Heart left ventricle (tissue), 13 donors: ENCODE measurements around the gene HTR6.

Source experiments
- POLR2A ChIP-seq, 2 donors: fragments of 450-650 bp; IDR thresholded peaks; one replicate each; pipeline ENCODE4 v1.6.1; 2017; ENCODE audit warnings: antibody characterized with exemption in 2 of 2, mild to moderate bottlenecking in 2 of 2, moderate library complexity in 2 of 2
- TF ChIP-seq, protein P1 (sequence below), 12 donors: fragments of 200-600 bp; sonication (generic) in 4 of 12; IDR thresholded peaks; one replicate each; pipeline versions ENCODE4 v1.5.0 to v1.8.0; 2018 to 2022; ENCODE audit warnings: antibody characterized with exemption in 12 of 12, mild to moderate bottlenecking in 5 of 12
- donor health status: ischemic (EF 13 %, LVEDD 7.1; RV severe dilation, severe dysfunction).
- donor health status: DM: no; HTN: yes; CAD: no.
- donor health status: DM: no; HTN: no; CAD: no.
- donor health status: ischemic (EF 25% LVEDD 6.9; RV normal size, moderate dysfunction).
- donor health status: ischemic (EF 25% LVEDD 5.7; RV mildly dilated, moderate dysfunction).
- donor health status: ischemic (EF 35%, LVEDD 5.7; RV mildly dilated, moderate dysfunction).
- donor health status: nonischemic (EF 11% LVEDD 7.7; RV severe dilation, severe dysfunction).
- donor health status: DM: yes; HTN: yes; CAD: no.
- donor health status: PGD.
- donor health status: ischemic (EF 29% LVEDD 5.4; RV normal size, mild dysfunction).
- donor health status: nonischemic (EF 23%, LVEDD 6.1; RV moderate dilation, normal function).

DNA sequence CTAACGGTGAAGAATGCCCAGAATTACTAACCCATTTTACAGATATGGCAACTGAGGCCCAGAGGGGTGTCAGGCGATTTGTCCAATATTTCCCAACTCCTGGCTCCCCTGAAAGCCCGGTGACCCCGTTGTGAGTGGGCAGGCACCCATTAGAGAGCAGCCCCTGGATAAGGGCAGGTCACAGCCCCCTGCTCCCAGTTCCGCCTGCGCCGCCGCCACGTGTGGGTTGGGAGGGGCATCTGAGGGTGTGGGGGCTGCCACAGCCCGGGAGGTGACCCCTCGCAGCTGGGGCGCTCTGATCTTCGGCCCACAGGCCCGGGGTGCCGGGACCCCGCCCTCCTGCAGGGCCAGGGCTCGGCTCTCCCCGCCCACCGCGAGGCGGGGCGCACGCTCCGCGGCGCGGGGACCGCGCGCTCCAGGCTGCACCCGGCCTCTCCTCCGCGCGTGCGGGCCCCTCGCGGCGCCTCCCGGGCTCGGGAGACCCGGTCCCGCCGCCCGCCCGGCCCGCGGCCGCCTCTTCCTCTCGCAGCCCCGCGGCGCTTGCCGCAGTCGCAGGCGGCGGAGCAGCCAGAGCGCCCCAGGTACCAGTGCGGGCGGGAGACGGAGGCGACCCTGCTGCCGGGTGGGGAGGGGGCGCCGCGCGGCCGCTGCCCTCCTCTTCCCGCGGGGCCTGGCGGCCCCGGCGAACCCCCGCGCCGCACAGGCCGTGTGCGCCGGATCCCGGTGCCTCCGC lies at the start of gene HTR6:
- TF ChIP-seq, protein P1, sequence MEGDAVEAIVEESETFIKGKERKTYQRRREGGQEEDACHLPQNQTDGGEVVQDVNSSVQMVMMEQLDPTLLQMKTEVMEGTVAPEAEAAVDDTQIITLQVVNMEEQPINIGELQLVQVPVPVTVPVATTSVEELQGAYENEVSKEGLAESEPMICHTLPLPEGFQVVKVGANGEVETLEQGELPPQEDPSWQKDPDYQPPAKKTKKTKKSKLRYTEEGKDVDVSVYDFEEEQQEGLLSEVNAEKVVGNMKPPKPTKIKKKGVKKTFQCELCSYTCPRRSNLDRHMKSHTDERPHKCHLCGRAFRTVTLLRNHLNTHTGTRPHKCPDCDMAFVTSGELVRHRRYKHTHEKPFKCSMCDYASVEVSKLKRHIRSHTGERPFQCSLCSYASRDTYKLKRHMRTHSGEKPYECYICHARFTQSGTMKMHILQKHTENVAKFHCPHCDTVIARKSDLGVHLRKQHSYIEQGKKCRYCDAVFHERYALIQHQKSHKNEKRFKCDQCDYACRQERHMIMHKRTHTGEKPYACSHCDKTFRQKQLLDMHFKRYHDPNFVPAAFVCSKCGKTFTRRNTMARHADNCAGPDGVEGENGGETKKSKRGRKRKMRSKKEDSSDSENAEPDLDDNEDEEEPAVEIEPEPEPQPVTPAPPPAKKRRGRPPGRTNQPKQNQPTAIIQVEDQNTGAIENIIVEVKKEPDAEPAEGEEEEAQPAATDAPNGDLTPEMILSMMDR (IDR thresholded peaks at IDR 0.05), result no peak
- no peak for TF ChIP-seq POLR2A (IDR thresholded peaks at IDR 0.05)
